GM19240 (cell line): Measurements from ENCODE around the gene C1orf56.
A peak's percentile ranks its signal among the peaks of the same experiment; 100 is the strongest.

Experiments used
- DNase-seq: peaks from one replicate; pipeline ENCODE4 v3.0.0; 2011; ENCODE audit warnings: low spot score; ENCODE audit not compliant: insufficient read length

Gene C1orf56

GRCh38 chr1:151024540-151025146 is 22.9 kb upstream of the C1orf56 start:
- DNase-seq = peak; percentile 79

GRCh38 chr1:151026460-151026859 is 21.1 kb upstream of the C1orf56 start:
- DNase-seq = no peak

- no peak for DNase-seq
Measured at GRCh38 chr1:151032164-151032563, 15.4 kb upstream of the C1orf56 start.

GRCh38 chr1:151035167-151035566 is 12.4 kb upstream of the C1orf56 start:
- DNase-seq = no peak

GRCh38 chr1:151036356-151036755 is 11.2 kb upstream of the C1orf56 start, which contains the start of gene BNIPL:
BNIPL (plus strand) TSS chr1:151036586; CDS start chr1:151036726, 140 bp downstream.
- no peak for DNase-seq

GRCh38 chr1:151037032-151037431 is 10.5 kb upstream of the C1orf56 start:
- DNase-seq = no peak

GRCh38 chr1:151039521-151039920 is 8.0 kb upstream of the C1orf56 start:
- no peak for DNase-seq

GRCh38 chr1:151043163-151043562 is 4.4 kb upstream of the C1orf56 start:
- DNase-seq = no peak

- DNase-seq = peak; percentile 38
Measured at GRCh38 chr1:151047925-151048644, 534 bp downstream of the C1orf56 start.

GRCh38 chr1:151048645-151049032 is 1.1 kb downstream of the C1orf56 start:
- DNase-seq = no peak

GRCh38 chr1:151049458-151049857 is 1.9 kb downstream of the C1orf56 start:
- DNase-seq = no peak

GRCh38 chr1:151050051-151050688 is 2.6 kb downstream of the C1orf56 start:
- DNase-seq = no peak

- no peak for DNase-seq
Measured at GRCh38 chr1:151051356-151052009, 3.9 kb downstream of the C1orf56 start.

- DNase-seq = no peak
Measured at GRCh38 chr1:151054971-151055547, 7.5 kb downstream of the C1orf56 start.

GRCh38 chr1:151055581-151055980 is 8.0 kb downstream of the C1orf56 start:
- no peak for DNase-seq

GRCh38 chr1:151056149-151056548 is 8.6 kb downstream of the C1orf56 start:
- no peak for DNase-seq

GRCh38 chr1:151058692-151059091 is 11.1 kb downstream of the C1orf56 start:
- no peak for DNase-seq

GRCh38 chr1:151059109-151060006 is 11.8 kb downstream of the C1orf56 start, which contains the start of gene CDC42SE1:
CDC42SE1 (minus strand) TSS chr1:151059622; CDS start chr1:151055730, 3,892 bp downstream.
- DNase-seq = peak; percentile 67

GRCh38 chr1:151060007-151060656 is 12.6 kb downstream of the C1orf56 start, which contains the start of gene MLLT11:
MLLT11 (plus strand) TSS chr1:151060397; CDS start chr1:151067225, 6,828 bp downstream.
- DNase-seq = no peak
